Breast epithelium (tissue), 4 donors: ENCODE measurements around the gene SLC30A3. TPM values are rescaled to one million over a fixed set of nuclear protein-coding genes. Genes with fewer than 3 reads are reported as not detected.

ENCODE experiments used
- DNase-seq, 2 donors: peaks; one replicate each; pipeline ENCODE4 v3.0.0-alpha.2; 2019; ENCODE audit warnings: low spot score in 2 of 2
- H3K27ac ChIP-seq, 2 donors: fragments of 200-600 bp; sonication (generic) in 1 of 2; one replicate each; pipeline ENCODE4 v1.5.1; 2016 to 2019; ENCODE audit warnings: mild to moderate bottlenecking in 1 of 2
- H3K27me3 ChIP-seq, 2 donors: fragments of 200-600 bp; sonication (generic) in 1 of 2; one replicate each; pipeline versions ENCODE4 v1.5.1 to v1.6.0; 2017 to 2019; ENCODE audit warnings: control low read depth in 1 of 2, mild to moderate bottlenecking in 1 of 2
- H3K36me3 ChIP-seq: fragments of 200-600 bp; one replicate; pipeline ENCODE4 v1.5.1; 2019
- H3K4me1 ChIP-seq, 2 donors: fragments of 200-600 bp; sonication (generic); one replicate each; pipeline ENCODE4 v1.5.1; 2016 to 2019; ENCODE audit warnings: control low read depth in 1 of 2
- H3K4me3 ChIP-seq, 3 donors: fragments of 200-600 bp; sonication (generic); 1 replicate in 2 of 3; 2 replicates in 1 of 3; pipeline ENCODE4 v1.5.1; 2016 to 2019; ENCODE audit warnings: mild to moderate bottlenecking in 3 of 3, moderate library complexity in 2 of 3
- H3K9me3 ChIP-seq, 2 donors: fragments of 200-600 bp; sonication (generic) in 1 of 2; one replicate each; pipeline ENCODE4 v1.5.1; 2016 to 2019; ENCODE audit warnings: control low read depth in 1 of 2
- CTCF ChIP-seq, 3 donors: fragments of 450-650 bp; IDR thresholded peaks; one replicate each; pipeline ENCODE4 v1.5.1; 2016 to 2017; ENCODE audit warnings: antibody characterized with exemption in 3 of 3, mild to moderate bottlenecking in 3 of 3, moderate library complexity in 3 of 3
- POLR2A ChIP-seq: fragments of 450-650 bp; IDR thresholded peaks from one replicate; pipeline ENCODE4 v1.6.1; 2016; ENCODE audit warnings: antibody characterized with exemption, mild to moderate bottlenecking, moderate library complexity
- POLR2AphosphoS5 ChIP-seq, 3 donors: sonication (generic); formaldehyde crosslinking; IDR thresholded peaks; one replicate each; pipeline ENCODE4 v1.6.1; 2017; ENCODE audit warnings: antibody characterized with exemption in 3 of 3
- intact Hi-C: fragments of 100-400 bp; cut with DNase I; formaldehyde crosslinking; loops from one replicate; pipeline ENCODE4 v1.15.1; 2023; ENCODE audit warnings: low total_unique reads
- total RNA-seq, 3 donors: library from RNA; depleted of rRNA; stranded (reverse); fragments of >200 nt; gene quantifications; one replicate each; pipeline ENCODE4 v1.1.0, GENCODE V29; 2016

SLC30A3 gene
- total RNA-seq, 3 donors from 2014 or later, result 0.33 TPM; not detected in 2

DNA sequence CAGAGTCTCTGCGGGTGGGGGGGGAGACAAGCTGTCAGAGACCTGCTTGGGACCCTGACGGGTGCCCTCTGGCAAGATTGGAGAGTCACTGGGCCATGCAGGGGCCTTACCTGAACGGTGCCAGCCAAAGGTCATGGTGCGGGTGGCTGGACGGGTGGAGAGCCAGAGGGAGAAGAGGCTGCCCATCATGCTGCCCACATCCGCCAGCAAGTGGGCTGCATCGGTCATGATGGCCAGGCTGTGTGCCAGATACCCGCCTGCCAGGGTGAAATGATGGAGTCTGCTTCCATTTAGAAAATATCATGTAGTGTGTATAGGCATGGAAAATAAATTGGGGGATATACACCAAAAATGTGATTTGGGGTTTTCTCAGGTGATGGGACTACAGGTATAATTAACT, 4.8 kb downstream of the SLC30A3 start:
- no peak for TF ChIP-seq POLR2A
- TF ChIP-seq CTCF (IDR thresholded peaks at IDR 0.05), result no peak

GRCh38 chr2:27256855-27257454, 5.9 kb downstream of the SLC30A3 start:
- no peak for DNase-seq
- no peaks in the 10 kb centered on the region for H3K36me3 ChIP-seq
- H3K4me1 ChIP-seq, result peaks cover 0 to 2% of the 10 kb centered on the region in 2 donors
- peaks cover 2 to 63% of the 10 kb centered on the region in 2 donors for H3K27me3 ChIP-seq
- intact Hi-C loops, result no loop called here
- no peaks in the 10 kb centered on the region for H3K9me3 ChIP-seq
- no peak overlapping the region for H3K4me3 ChIP-seq
- H3K27ac ChIP-seq, result no peak overlapping the region
- TF ChIP-seq POLR2AphosphoS5 (IDR thresholded peaks at IDR 0.05) (no peak), CTCF (IDR thresholded peaks at IDR 0.05) (no peak)

More for the DNA sequence above, 4.8 kb downstream of the SLC30A3 start:
- no peaks in the 10 kb centered on the region for H3K36me3 ChIP-seq
- peaks cover 11 to 74% of the 10 kb centered on the region in 2 donors for H3K27me3 ChIP-seq
- no peak overlapping the region for H3K4me3 ChIP-seq
- H3K9me3 ChIP-seq, result no peaks in the 10 kb centered on the region
- DNase-seq, result no peak
- H3K27ac ChIP-seq, result no peak overlapping the region
- intact Hi-C loops, result no loop called here
- peaks cover 1 to 13% of the 10 kb centered on the region in 2 donors for H3K4me1 ChIP-seq

- Histone ChIP-seq H3K36me3 (no peaks in the 10 kb centered on the region), H3K27ac (no peak overlapping the region), H3K4me1 (no peaks in the 10 kb centered on the region), H3K4me3 (no peak overlapping the region), H3K9me3 (no peaks in the 10 kb centered on the region), H3K27me3 (peaks cover 0 to 56% of the 10 kb centered on the region in 2 donors)
- DNase-seq, result no peak
- intact Hi-C loops, result no loop called here
- TF ChIP-seq POLR2A, result no peak
- TF ChIP-seq POLR2AphosphoS5 (IDR thresholded peaks at IDR 0.05), result no peak
- no peak for TF ChIP-seq CTCF (IDR thresholded peaks at IDR 0.05)
These were observed 7.2 kb downstream of the SLC30A3 start for GRCh38 chr2:27255660-27256059.

GRCh38 chr2:27255187-27255586, 7.7 kb downstream of the SLC30A3 start:
- intact Hi-C loops, result no loop called here
- no peaks in the 10 kb centered on the region for H3K36me3 ChIP-seq
- TF ChIP-seq CTCF (IDR thresholded peaks at IDR 0.05), result no peak
- no peak for TF ChIP-seq POLR2AphosphoS5 (IDR thresholded peaks at IDR 0.05)
- TF ChIP-seq POLR2A, result no peak
- H3K27ac ChIP-seq, result no peak overlapping the region
- no peak for DNase-seq
- no peaks in the 10 kb centered on the region for H3K4me1 ChIP-seq
- no peak overlapping the region for H3K4me3 ChIP-seq
- H3K9me3 ChIP-seq, result no peaks in the 10 kb centered on the region
- peaks cover 0 to 56% of the 10 kb centered on the region in 2 donors for H3K27me3 ChIP-seq

- Histone ChIP-seq H3K27me3 (peaks cover 0 to 28% of the 10 kb centered on the region in 2 donors), H3K4me3 (no peak overlapping the region), H3K4me1 (no peaks in the 10 kb centered on the region), H3K27ac (no peak overlapping the region), H3K36me3 (no peaks in the 10 kb centered on the region), H3K9me3 (no peaks in the 10 kb centered on the region)
- intact Hi-C loops, result no loop called here
- DNase-seq, result no peak
- TF ChIP-seq CTCF (IDR thresholded peaks at IDR 0.05), result no peak
These were observed 11.1 kb downstream of the SLC30A3 start for GRCh38 chr2:27251766-27252165.
